Ramos (cell line): ENCODE measurements around the gene PCSK4.
"Not testable (repeated sequence)": the region's sequence is repeated elsewhere in the genome, so short reads cannot be mapped to it uniquely, and the experiment has no call there.

ENCODE experiments used
- in situ Hi-C: fragments of 300-500 bp; cut with MboI; formaldehyde crosslinking; loops from one replicate; pipeline ENCODE4 v1.14.3; 2022; ENCODE audit warnings: low sequenced_read_pairs; ENCODE audit not compliant: unreplicated experiment

Gene PCSK4

GRCh38 chr19:1490311-1491113, at the start of gene PCSK4:
Gene PCSK4 (minus strand): TSS chr19:1490350. CDS start chr19:1490346, 4 bp downstream.
- in situ Hi-C loops = no loop called here

DNA sequence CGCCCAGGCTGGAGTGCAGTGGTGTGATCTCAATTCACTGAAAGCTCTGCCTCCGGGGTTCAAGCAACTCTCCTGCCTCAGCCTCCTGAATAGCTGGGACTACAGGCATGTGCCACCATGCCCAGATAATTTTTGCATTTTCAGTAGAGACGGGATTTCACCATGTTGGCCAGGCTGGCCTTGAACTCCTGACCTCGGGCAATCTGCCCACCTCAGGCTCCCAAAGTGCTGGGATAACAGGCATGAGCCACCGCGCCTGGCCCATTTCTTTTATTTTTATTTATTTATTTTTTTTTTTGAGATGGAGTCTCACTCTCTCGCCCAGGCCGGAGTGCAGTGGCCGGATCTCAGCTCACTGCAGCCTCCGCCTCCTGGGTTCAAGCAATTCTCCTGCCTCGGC, 49.6 kb upstream of the PCSK4 start:
- in situ Hi-C loops = loop anchor here (10.0 kb wide), 1 partner anchor 255 kb away; no protein-coding TSS in a partner anchor

DNA sequence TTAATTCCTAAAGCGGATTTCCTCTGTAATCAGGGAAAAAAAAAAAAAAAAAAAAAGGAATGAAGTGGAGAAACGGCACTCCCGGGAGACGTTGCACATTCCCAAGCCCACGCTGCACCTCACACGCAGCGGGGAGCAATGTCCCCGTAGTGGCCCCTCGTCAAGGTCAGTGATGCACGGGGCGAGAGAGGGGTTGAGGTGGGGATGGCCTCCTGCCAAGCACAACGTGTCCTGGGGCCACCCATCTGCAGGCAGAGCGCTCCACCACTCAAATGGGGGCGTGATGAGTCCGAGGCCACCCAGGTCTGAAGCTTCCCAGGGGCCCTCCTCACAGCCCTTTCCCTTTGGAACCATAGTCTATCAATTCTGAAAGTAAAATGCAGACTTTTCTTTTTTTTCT, 48.8 kb upstream of the PCSK4 start:
- in situ Hi-C loops = no loop called here

DNA sequence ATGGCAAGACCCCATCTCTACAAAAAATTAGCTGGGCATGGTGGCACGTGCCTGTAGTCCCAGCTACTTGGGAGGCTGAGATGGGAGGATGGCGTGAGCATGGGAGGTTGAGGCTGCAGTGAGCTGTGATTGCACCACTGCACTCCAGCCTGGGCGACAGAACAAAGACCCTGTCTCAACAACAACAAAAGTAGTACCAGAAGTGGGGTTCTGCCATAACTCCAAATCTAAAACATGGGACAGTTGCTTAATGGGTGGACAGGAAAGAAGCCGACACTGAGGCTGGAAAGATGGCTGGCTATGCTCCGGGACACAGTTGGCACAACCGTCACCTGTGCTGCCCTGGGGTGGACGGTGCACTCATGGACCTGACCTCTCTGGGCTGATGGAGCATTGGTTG, 45.5 kb upstream of the PCSK4 start:
- in situ Hi-C loops = not testable (repeated sequence)

DNA sequence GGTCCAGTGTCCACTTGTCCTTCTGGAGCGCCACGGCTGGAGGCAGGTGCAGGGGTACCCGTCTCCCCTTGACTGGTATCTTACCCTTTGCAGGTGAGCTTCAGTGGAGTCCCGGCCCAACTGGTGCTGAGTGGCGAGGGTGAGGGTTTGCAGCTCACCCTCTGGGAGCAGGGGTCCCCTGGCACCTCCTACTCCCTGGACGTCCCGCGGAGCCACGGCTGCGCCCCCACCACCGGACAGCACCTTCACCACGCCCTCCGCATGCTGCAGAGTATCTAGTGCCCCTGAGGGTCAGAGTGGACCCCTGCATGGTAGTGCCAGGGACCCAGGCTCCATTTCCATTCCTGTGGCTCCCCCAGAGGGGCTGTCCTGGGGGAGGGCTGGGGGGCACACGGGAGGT, 44.8 kb upstream of the PCSK4 start:
- in situ Hi-C loops = no loop called here

DNA sequence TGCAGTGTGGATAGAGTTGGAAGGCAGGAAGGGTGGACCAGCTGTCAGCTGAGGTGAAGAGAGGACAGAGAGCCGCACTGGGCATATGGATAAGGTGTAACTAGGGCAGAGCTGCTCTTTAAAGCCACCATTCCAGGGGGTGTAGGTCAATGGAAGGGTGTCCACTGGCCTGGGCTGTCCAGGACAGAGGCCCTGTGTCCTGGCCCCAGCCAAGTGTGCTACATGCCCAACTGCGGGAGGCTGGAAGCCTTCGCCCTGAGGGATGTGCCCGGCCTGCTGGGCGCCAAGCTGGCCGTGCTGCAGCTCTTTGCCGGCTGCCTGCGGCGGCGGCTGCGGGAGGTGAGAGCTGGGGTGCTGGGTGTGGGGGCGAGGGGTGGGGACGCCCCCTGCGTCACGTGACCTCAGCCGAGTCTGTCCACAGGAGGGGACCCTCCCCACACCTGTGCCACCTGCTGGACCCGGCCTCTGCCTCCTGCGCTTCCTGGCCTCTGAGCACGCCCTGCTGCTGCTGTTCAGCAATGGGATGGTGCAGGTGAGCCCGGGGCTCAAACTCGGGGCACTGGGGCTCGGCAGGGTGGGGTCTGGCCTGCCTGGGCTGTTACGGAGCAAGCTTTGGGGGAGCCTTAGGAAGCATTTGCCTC, 43.5 kb upstream of the PCSK4 start:
- in situ Hi-C loops = no loop called here

DNA sequence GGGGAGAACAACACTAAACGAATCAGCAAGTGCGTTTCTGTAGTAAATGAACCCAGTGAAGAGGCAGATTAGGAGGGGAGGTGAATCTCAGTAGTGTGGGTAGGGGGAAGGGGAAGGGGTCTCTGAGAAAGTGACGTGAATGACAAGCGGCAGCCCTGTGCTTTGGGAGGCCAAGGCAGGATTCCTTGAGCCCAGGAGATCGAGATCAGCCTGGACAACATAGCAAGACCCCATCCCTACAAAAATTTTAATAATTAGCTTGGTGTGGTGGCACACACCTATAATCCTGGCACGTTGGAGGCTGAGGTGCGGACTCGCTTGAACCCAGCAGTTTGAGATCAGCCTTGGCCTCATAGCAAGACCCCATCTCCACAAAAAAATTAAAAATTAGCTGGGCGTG, 41.9 kb upstream of the PCSK4 start:
- in situ Hi-C loops = no loop called here

GRCh38 chr19:1531587-1531986, 41.4 kb upstream of the PCSK4 start:
- in situ Hi-C loops = no loop called here

DNA sequence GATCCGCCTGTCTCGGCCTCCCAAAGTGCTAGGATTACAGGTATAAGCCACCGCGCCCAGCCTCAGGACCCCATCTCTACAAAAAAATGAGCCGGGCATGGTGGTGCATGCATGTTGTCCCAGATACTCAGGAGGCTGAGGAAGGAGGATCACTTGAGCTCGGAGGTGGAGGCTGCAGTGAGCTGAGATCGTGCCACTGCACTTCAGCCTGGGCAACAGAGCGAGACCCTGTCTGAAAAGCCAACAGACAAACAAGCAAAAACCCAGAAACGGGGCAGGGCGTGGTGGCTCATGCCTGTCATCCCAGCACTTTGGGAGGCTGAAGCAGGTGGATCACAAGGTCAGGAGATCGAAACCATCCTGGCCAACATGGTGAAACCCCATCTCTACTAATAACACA, 40.7 kb upstream of the PCSK4 start:
- in situ Hi-C loops = not testable (repeated sequence)

DNA sequence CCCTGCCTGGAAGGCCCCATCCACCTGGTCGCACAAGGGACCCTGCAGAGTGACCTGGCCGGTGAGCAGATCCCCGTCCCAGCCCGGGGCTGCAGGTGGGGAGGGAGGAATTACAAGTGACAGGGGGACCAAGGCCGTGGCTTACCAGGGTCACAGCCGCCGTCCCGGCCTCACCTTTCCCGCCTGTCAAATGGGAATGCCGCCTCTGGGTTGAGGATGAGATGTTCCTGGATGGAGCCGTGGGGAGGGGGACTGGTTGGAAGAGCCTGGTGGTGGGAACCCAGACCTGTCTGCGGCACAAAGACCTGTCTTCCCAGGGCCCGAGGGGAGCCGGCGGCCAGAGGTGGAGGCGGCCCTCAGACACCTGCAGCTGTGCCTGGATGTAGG, 39.3 kb upstream of the PCSK4 start:
- in situ Hi-C loops = loop anchor here (10.0 kb wide), 1 partner anchor 225 kb away; no protein-coding TSS in a partner anchor

DNA sequence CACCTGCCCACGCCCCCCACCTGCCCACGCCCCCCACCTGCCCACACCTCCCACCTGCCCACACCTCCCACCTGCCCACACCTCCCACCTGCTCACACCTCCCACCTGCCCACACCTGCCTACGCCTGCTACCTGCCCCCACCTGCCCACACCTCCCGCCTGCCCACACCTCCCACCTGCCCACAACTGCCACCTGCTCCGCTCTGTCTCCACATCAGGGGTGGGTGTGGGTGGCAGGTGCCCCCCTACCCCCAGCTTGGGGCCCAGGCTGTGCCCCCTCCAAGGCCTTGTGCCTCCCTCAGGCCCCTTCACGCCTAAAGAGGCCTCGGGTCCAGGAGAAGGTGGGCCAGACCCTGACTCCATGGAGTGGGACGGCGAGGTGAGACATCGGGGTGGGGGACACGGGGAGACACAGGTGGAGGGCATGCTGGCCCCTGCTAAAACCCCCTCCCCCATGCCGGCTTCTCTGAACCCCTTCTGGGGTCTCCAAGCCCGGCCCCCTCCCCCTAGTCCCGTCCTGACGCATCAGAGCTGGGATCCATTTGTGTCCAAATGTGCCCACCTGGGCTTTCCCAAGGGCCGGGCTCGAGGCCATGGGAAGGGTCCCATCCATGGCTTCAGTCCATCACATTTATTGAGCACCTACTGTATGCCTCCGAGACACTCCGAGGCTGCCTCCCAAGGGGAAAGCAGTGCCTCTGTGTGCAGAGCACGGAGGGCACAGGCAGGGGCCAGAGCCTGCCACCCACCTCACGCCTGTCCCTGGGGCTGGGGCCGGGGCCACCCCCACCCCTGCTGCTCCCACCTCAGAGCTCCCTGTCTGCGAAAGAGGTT, 38.7 kb upstream of the PCSK4 start:
- in situ Hi-C loops = loop anchor here (10.0 kb wide), 1 partner anchor 224 kb away; no protein-coding TSS in a partner anchor

GRCh38 chr19:1527650-1528309, 37.6 kb upstream of the PCSK4 start:
- in situ Hi-C loops = loop anchor here (10.0 kb wide), 1 partner anchor 223 kb away; no protein-coding TSS in a partner anchor

DNA sequence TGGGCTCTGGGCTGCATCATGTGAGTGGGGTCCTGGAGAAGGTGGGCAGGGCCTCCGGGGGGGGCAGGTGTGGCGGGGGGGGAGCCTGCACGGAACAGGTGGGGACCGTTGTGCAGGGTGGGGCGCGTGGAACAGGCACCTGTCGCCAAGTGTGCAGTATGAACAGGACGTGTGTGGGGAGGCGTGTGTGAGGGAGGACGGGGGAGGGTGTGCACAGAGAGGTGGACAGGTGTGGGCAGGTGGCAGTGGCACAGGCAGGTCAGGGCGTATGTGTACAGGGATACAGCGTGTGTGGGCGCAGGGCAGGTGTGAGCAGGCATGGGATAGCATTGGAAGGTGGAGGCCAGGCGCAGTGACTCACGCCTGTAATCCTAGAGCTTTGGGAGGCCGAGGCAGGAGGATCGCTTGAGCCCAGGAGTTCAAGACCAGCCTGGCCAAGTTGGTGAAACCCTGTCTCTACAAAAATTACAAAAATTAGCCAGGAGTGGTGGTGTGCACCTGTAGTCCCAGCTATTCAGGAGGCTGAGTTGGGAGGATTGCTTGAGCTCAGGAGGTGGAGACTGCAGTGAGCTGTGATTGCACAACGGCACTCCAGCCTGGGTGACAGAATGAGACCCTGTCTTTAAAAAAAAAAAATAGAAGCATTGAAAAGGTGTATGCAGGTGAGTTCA, 37.0 kb upstream of the PCSK4 start:
- in situ Hi-C loops = loop anchor here (10.0 kb wide), 1 partner anchor 222 kb away; no protein-coding TSS in a partner anchor

DNA sequence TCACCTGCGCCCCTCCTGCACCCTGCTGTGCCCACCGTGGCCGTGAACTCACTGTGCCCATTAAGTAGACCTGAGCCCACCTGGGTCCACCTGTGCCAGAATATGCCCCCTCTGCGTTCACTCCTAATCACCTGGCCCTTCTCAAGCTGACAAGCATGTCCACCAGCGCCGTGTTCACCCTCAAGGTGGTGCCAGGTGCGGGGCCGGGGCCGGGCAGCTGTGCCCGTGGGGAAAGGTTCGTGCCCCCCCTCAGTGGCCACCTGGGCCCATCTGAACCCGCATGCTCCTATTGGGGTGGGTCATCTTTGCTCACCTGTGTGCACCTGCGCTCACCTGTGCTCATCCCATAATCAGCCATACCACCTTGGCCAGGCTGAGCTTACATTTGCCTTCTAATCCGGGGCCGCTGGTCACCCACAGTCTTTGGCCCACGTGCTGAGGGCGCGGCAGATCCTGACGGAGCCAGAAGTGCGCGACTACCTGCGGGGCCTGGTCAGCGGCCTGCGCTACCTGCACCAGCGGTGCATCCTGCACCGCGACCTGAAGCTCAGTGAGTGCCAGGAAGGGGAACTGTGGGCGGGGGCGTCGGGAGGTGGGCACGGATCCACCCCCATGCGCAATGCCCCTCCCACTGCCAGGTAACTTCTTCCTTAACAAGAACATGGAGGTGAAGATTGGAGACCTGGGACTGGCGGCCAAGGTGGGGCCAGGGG, 36.1 kb upstream of the PCSK4 start:
- in situ Hi-C loops = loop anchor here (10.0 kb wide), 1 partner anchor 221 kb away; no protein-coding TSS in a partner anchor

- in situ Hi-C loops = loop anchor here (10.0 kb wide), 1 partner anchor 221 kb away; no protein-coding TSS in a partner anchor
Observed at GRCh38 chr19:1525343-1525742, 35.2 kb upstream of the PCSK4 start.

DNA sequence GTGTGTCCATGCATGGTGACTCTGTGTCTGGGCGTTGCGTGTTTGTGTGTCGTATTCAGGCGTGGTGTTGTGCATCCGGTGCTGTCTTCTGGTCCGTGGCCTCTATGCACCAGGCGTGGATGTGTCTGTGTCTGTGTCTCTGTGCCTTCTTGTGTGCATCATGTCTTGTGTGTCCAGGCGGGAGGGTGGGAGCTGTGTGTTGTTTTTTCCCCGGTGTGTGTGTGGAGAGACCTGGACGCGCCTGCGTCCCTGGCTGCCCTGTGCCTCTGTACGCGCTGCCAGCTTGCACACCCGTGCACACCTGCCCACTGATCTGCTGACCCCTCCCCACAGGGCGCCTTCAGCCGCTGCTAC, 34.8 kb upstream of the PCSK4 start:
- in situ Hi-C loops = loop anchor here (10.0 kb wide), 1 partner anchor 220 kb away; no protein-coding TSS in a partner anchor

DNA sequence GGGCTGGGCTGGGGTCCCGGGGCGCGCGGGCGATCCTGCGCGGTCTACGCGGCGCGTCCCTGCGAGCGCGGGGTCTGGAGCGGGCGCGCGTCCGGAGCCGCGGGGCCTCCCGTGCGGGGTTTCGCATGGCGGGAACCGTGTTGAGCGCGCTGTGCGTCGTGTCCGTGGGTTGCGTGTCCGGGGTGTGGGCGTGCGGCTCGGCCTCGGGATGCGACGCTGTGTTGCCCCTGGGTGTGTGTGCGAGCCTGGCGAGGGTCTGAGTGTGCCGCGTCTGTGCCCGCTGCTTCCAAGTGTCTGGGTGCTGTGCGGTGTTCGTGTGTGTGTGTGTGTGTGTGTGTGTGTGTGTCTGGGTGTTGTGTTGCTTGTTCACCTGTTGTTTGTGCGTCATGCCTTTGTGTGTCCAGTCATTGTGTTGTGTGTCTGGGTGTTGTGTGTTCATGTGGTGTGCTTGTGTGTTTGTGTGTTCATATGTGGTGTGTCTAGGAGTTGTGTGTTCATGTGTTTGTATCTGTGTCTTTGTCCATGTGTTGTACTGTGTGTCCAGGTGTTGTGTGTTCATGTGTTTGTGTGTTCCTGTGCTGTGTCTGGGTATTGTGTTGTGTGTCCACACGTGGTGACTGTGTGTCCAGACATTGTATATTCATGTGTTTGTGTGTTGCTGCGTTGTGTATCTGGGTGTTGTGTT, 34.3 kb upstream of the PCSK4 start:
- in situ Hi-C loops = loop anchor here (10.0 kb wide), 1 partner anchor 220 kb away; no protein-coding TSS in a partner anchor
